Gastroesophageal sphincter (tissue), 4 donors: ENCODE results near the gene CAVIN2. TPM values are rescaled to one million over a fixed set of nuclear protein-coding genes. Genes with fewer than 3 reads are reported as not detected.

Experiments
- ATAC-seq: fragments of 150-250 bp; one replicate; pipeline ENCODE4 v1.9.1; 2016; ENCODE audit warnings: mild to moderate bottlenecking, moderate library complexity
- H3K27ac ChIP-seq, 4 donors: fragments of 200-600 bp; sonication (generic) in 3 of 4; 1 replicate in 3 of 4; 2 replicates in 1 of 4; pipeline ENCODE4 v1.5.1; 2016 to 2019
- H3K27me3 ChIP-seq: fragments of 200-600 bp; sonication (generic); one replicate; pipeline ENCODE4 v1.5.1; 2019
- H3K36me3 ChIP-seq, 2 donors: fragments of 200-600 bp; sonication (generic); one replicate each; pipeline ENCODE4 v1.5.1; 2019; ENCODE audit warnings: control low read depth in 1 of 2
- H3K4me1 ChIP-seq, 3 donors: fragments of 200-600 bp; sonication (generic); 1 replicate in 2 of 3; 2 replicates in 1 of 3; pipeline ENCODE4 v1.5.1; 2016 to 2019; ENCODE audit warnings: control low read depth in 2 of 3
- H3K4me3 ChIP-seq, 2 donors: fragments of 200-600 bp; sonication (generic); one replicate each; pipeline ENCODE4 v1.5.1; 2019; ENCODE audit warnings: mild to moderate bottlenecking in 1 of 2, moderate library complexity in 1 of 2
- H3K9me3 ChIP-seq, 3 donors: fragments of 200-600 bp; sonication (generic); one replicate each; pipeline ENCODE4 v1.5.1; 2017 to 2019; ENCODE audit warnings: control low read depth in 2 of 3
- CTCF ChIP-seq, 4 experiments: fragments of 200-600 bp in 2 of 4; fragments of 450-650 bp in 2 of 4; sonication (generic) in 1 of 4; IDR thresholded peaks; one replicate each; pipeline ENCODE4 v1.5.1; 2017 to 2019; ENCODE audit warnings: antibody characterized with exemption in 4 of 4, mild to moderate bottlenecking in 2 of 4, moderate library complexity in 2 of 4
- EP300 ChIP-seq: sonication (generic); formaldehyde crosslinking; IDR thresholded peaks from one replicate; pipeline ENCODE4 v1.6.1; 2017; ENCODE audit warnings: antibody characterized with exemption, mild to moderate bottlenecking
- POLR2A ChIP-seq, 2 donors: fragments of 450-650 bp; IDR thresholded peaks; one replicate each; pipeline ENCODE4 v1.6.1; 2017; ENCODE audit warnings: antibody characterized with exemption in 2 of 2, mild to moderate bottlenecking in 2 of 2, moderate library complexity in 1 of 2
- POLR2AphosphoS5 ChIP-seq: sonication (generic); formaldehyde crosslinking; IDR thresholded peaks from one replicate; pipeline ENCODE4 v1.6.1; 2017; ENCODE audit warnings: antibody characterized with exemption
- WGBS, 2 donors: methylation state at CpG; one replicate each; pipeline ENCODE4 v1.1.5; 2018; ENCODE audit warnings: low coverage in 1 of 2; 5-methylcytosine and 5-hydroxymethylcytosine counted together
- total RNA-seq, 4 donors: library from RNA; depleted of rRNA; stranded (reverse); fragments of >200 nt; gene quantifications; one replicate each; pipeline ENCODE4 v1.1.0, GENCODE V29; 2016

The CAVIN2 gene
- total RNA-seq, 4 donors from 2014 or later = 72.8 to 192 (median 129) TPM

GRCh38 chr2:191797942-191798876 lies 48.7 kb downstream of the CAVIN2 start:
- Histone ChIP-seq H3K4me1 (no peaks in the 10 kb centered on the region), H3K27ac (no peak overlapping the region), H3K27me3 (no peaks in the 10 kb centered on the region), H3K9me3 (peaks cover 0 to 3% (median 0%) of the 10 kb centered on the region in 3 donors), H3K36me3 (no peaks in the 10 kb centered on the region), H3K4me3 (no peak overlapping the region)
- 55 to 78% methylated on average over 1 to 2 of the region's 2 CpGs for WGBS, 2 donors
- no peak for TF ChIP-seq CTCF (IDR thresholded peaks at IDR 0.05)
- TF ChIP-seq POLR2A (IDR thresholded peaks at IDR 0.05) = no peak
- no peak for TF ChIP-seq EP300
- no peak for TF ChIP-seq POLR2AphosphoS5
- ATAC-seq = no peak

- WGBS, 2 donors = 67 to 86% methylated on average over 3 to 4 of the region's 4 CpGs
- H3K9me3 ChIP-seq = peaks cover 0 to 7% (median 0%) of the 10 kb centered on the region in 3 donors
- ATAC-seq = no peak
- H3K4me1 ChIP-seq = no peaks in the 10 kb centered on the region
- H3K36me3 ChIP-seq = no peaks in the 10 kb centered on the region
- no peak for TF ChIP-seq POLR2AphosphoS5
- no peak overlapping the region for H3K4me3 ChIP-seq
- no peak overlapping the region for H3K27ac ChIP-seq
- H3K27me3 ChIP-seq = no peaks in the 10 kb centered on the region
These were observed 49.4 kb downstream of the CAVIN2 start for GRCh38 chr2:191797500-191797899.

- H3K9me3 ChIP-seq = peaks cover 0 to 7% (median 0%) of the 10 kb centered on the region in 3 donors
- no peak for ATAC-seq
- H3K4me3 ChIP-seq = no peak overlapping the region
- H3K36me3 ChIP-seq = no peaks in the 10 kb centered on the region
- TF ChIP-seq POLR2AphosphoS5 (no peak), POLR2A (IDR thresholded peaks at IDR 0.05) (no peak), EP300 (no peak), CTCF (IDR thresholded peaks at IDR 0.05) (no peak)
- H3K4me1 ChIP-seq = no peaks in the 10 kb centered on the region
- no peaks in the 10 kb centered on the region for H3K27me3 ChIP-seq
- no peak overlapping the region for H3K27ac ChIP-seq
- 77 to 92% methylated on average over 2 of the region's 2 CpGs for WGBS, 2 donors
These were observed 51.2 kb downstream of the CAVIN2 start for GRCh38 chr2:191795715-191796114.

- peaks cover 0 to 7% (median 0%) of the 10 kb centered on the region in 3 donors for H3K9me3 ChIP-seq
- TF ChIP-seq CTCF (IDR thresholded peaks at IDR 0.05) (no peak), EP300 (no peak), POLR2AphosphoS5 (no peak), POLR2A (IDR thresholded peaks at IDR 0.05) (no peak)
- no peaks in the 10 kb centered on the region for H3K36me3 ChIP-seq
- no peak overlapping the region for H3K4me3 ChIP-seq
- no peaks in the 10 kb centered on the region for H3K4me1 ChIP-seq
- 72 to 93% methylated on average over 3 of the region's 3 CpGs for WGBS, 2 donors
- ATAC-seq = no peak
- no peak overlapping the region for H3K27ac ChIP-seq
- no peaks in the 10 kb centered on the region for H3K27me3 ChIP-seq
These were observed 54.8 kb downstream of the CAVIN2 start for GRCh38 chr2:191791953-191792560.

- TF ChIP-seq CTCF (IDR thresholded peaks at IDR 0.05) (no peak), EP300 (no peak), POLR2A (IDR thresholded peaks at IDR 0.05) (no peak), POLR2AphosphoS5 (no peak)
- no peaks in the 10 kb centered on the region for H3K36me3 ChIP-seq
- H3K4me3 ChIP-seq = no peak overlapping the region
- H3K27me3 ChIP-seq = no peaks in the 10 kb centered on the region
- no peak overlapping the region for H3K27ac ChIP-seq
- ATAC-seq = no peak
- H3K9me3 ChIP-seq = peaks cover 0 to 7% (median 0%) of the 10 kb centered on the region in 3 donors
- 27 to 75% methylated on average over 1 of the region's 1 CpG for WGBS, 2 donors
- H3K4me1 ChIP-seq = no peaks in the 10 kb centered on the region
These were observed 56.2 kb downstream of the CAVIN2 start for GRCh38 chr2:191790737-191791136.
